Bronchial epithelial cell (primary cell): Measurements from ENCODE around the gene CALR. TPM values are rescaled to one million over a fixed set of nuclear protein-coding genes. Genes with fewer than 3 reads are reported as not detected.

Experiments
- DNase-seq: peaks from one replicate; pipeline ENCODE4 v3.0.0-alpha.2; 2010; ENCODE audit warnings: low read depth
- FAIRE-seq: peaks from 2 replicates; lab custom pipeline; 2011; peaks lifted over from hg19 to GRCh38; lab: Jason Lieb, UNC
- H3K27me3 ChIP-seq: 2 replicates; pipeline ENCODE4 v1.5.1; 2011; ENCODE audit warnings: low read length; ENCODE audit not compliant: control insufficient read depth, insufficient read depth
- H3K36me3 ChIP-seq: 2 replicates; pipeline ENCODE4 v1.5.1; 2011; ENCODE audit warnings: low read length; ENCODE audit not compliant: control insufficient read depth, insufficient read depth
- H3K4me3 ChIP-seq: 2 replicates; pipeline ENCODE4 v1.5.1; 2011; ENCODE audit warnings: mild to moderate bottlenecking, low read depth, low read length, control low read depth
- CTCF ChIP-seq: IDR thresholded peaks from 2 replicates; pipeline ENCODE4 v1.5.1; 2011; ENCODE audit warnings: mild to moderate bottlenecking, moderate library complexity, low read length, control low read depth, inconsistent platforms; ENCODE audit not compliant: insufficient read depth, severe bottlenecking
- total RNA-seq: library from RNA; depleted of rRNA; stranded (reverse); fragments of >200 nt; gene quantifications from 2 replicates; pipeline ENCODE4 v1.2.1, GENCODE V29; 2014

CALR gene
- total RNA-seq, 1 donor from 2014 or later = 1,570 TPM

- no peaks in the 10 kb centered on the region for H3K36me3 ChIP-seq
- no peak for TF ChIP-seq CTCF
- FAIRE-seq (peak; percentile 66), DNase-seq (no peak)
- peaks cover 2% of the 10 kb centered on the region for H3K27me3 ChIP-seq
- H3K4me3 ChIP-seq = no peak overlapping the region
Observed at GRCh38 chr19:12986726-12987125, 48.3 kb downstream of the CALR start.

- H3K27me3 ChIP-seq = peaks cover 2% of the 10 kb centered on the region
- TF ChIP-seq CTCF = no peak
- FAIRE-seq = no peak
- no peak overlapping the region for H3K4me3 ChIP-seq
- DNase-seq = no peak
- no peaks in the 10 kb centered on the region for H3K36me3 ChIP-seq
Observed at GRCh38 chr19:12987190-12987589, 48.8 kb downstream of the CALR start.

GRCh38 chr19:12987781-12988180 lies 49.4 kb downstream of the CALR start:
- DNase-seq (no peak), FAIRE-seq (no peak)
- no peaks in the 10 kb centered on the region for H3K27me3 ChIP-seq
- H3K4me3 ChIP-seq = no peak overlapping the region
- no peaks in the 10 kb centered on the region for H3K36me3 ChIP-seq
- TF ChIP-seq CTCF = no peak

GRCh38 chr19:12990431-12990830 lies 52.0 kb downstream of the CALR start:
- TF ChIP-seq CTCF = no peak
- Histone ChIP-seq H3K4me3 (no peak overlapping the region), H3K27me3 (no peaks in the 10 kb centered on the region), H3K36me3 (no peaks in the 10 kb centered on the region)
- FAIRE-seq = no peak
- no peak for DNase-seq

GRCh38 chr19:12990853-12991252 lies 52.4 kb downstream of the CALR start:
- Histone ChIP-seq H3K36me3 (no peaks in the 10 kb centered on the region), H3K27me3 (no peaks in the 10 kb centered on the region), H3K4me3 (no peak overlapping the region)
- TF ChIP-seq CTCF = no peak
- DNase-seq = no peak
- FAIRE-seq = no peak

GRCh38 chr19:12991296-12991695 lies 52.9 kb downstream of the CALR start:
- DNase-seq (no peak), FAIRE-seq (peak; percentile 98)
- TF ChIP-seq CTCF = no peak
- no peak overlapping the region for H3K4me3 ChIP-seq
- no peaks in the 10 kb centered on the region for H3K27me3 ChIP-seq
- no peaks in the 10 kb centered on the region for H3K36me3 ChIP-seq
